ENCODE data around the gene NOP53. TPM values are rescaled to one million over a fixed set of nuclear protein-coding genes. Genes with fewer than 3 reads are reported as not detected.
"Not testable (repeated sequence)": the region's sequence is repeated elsewhere in the genome, so short reads cannot be mapped to it uniquely, and the experiment has no call there.

NOP53 gene
- total and polyA plus RNA-seq, 7 donors, result 304 to 682 (median 560) TPM

DNA sequence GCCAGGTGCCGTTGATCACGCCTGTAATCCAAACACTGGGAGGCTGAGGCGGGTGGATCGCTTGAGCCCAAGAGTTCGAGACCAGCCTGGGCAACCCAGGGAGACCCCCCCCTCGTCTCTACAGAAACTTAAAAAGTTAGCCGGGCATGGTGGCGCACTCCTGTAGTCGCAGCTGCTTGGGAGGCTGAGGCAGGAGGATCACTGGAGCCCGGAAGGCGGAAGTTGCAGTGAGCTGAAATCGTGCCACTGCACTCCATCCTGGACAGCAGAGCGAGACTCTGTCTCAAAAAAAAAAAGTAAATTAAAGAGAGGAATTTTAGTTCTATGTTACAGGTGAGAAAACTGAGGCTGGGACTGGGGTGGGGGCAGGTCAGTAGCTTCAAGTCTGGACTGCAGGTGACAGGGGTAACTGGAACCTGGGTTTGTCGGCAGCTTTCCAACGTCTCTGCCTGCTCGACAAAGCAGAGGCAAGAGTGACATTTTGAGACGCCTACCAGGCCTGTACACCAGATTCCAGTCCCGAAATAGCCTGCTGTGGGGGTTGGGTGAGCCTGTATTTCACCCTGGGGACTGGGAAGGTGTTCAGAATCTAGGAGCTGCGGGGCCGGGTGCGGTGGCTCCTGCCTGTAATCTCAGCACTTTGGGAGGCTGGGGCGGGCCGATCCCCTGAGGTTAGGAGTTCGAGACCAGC lies 34.3 kb downstream of the NOP53 start:
- peak overlapping the region; percentile 96 to 100 (median 97) for H3K27ac ChIP-seq
- TF ChIP-seq, protein P1, sequence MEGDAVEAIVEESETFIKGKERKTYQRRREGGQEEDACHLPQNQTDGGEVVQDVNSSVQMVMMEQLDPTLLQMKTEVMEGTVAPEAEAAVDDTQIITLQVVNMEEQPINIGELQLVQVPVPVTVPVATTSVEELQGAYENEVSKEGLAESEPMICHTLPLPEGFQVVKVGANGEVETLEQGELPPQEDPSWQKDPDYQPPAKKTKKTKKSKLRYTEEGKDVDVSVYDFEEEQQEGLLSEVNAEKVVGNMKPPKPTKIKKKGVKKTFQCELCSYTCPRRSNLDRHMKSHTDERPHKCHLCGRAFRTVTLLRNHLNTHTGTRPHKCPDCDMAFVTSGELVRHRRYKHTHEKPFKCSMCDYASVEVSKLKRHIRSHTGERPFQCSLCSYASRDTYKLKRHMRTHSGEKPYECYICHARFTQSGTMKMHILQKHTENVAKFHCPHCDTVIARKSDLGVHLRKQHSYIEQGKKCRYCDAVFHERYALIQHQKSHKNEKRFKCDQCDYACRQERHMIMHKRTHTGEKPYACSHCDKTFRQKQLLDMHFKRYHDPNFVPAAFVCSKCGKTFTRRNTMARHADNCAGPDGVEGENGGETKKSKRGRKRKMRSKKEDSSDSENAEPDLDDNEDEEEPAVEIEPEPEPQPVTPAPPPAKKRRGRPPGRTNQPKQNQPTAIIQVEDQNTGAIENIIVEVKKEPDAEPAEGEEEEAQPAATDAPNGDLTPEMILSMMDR (IDR thresholded peaks at IDR 0.05), result no peak
- TF ChIP-seq EP300 (IDR thresholded peaks at IDR 0.05), result peak in 3 of 4 donors; percentile 37 to 80 (median 74)
- TF ChIP-seq POLR2AphosphoS5 (IDR thresholded peaks at IDR 0.05), result peak; percentile 69 to 91 (median 89)
- peak; percentile 23 to 75 for TF ChIP-seq POLR2A (IDR thresholded peaks at IDR 0.05)
- DNase-seq, result peak; percentile 90
- peaks cover 0 to 55% (median 49%) of the 10 kb centered on the region in 4 donors for H3K4me1 ChIP-seq
- peaks cover 5 to 36% (median 24%) of the 10 kb centered on the region in 4 donors for H3K36me3 ChIP-seq
- H3K4me3 ChIP-seq, result peak overlapping the region; percentile 85 to 97 (median 90)
- 12 to 55% methylated on average over 24 of the region's 24 CpGs for WGBS, 2 donors
- H3K9me3 ChIP-seq, result no peaks in the 10 kb centered on the region
- H3K27me3 ChIP-seq, result no peaks in the 10 kb centered on the region
- intact Hi-C loops (cut with DNase I), result loop anchor here (2.0 to 5.0 kb wide), 2 partner anchors 35 to 67 kb away; partner anchors contain the start of genes EHD2 and NOP53

DNA sequence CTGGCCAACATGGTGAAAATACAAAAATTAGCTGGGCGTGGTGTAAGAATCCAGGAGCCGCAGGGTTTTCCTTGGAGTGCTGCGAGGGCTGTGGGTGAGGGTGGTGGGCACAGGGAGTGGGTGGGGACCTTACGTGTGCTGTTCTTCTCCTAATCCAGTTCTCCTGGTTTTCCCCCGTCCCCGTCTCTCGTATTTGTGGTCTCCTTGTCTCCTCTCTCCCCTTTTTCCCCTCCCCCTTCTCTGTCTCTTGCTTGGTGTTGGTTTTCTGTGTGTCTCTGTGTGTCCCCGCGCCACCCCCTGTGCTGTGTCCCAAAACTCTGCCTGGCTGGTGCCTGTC lies 34.8 kb downstream of the NOP53 start:
- peak overlapping the region; percentile 85 to 97 (median 90) for H3K4me3 ChIP-seq
- intact Hi-C loops (cut with DNase I), result loop anchor here (5.0 kb wide), 1 partner anchor 68 kb away; the partner anchor contains the start of gene EHD2
- WGBS, 2 donors, result 38 to 72% methylated on average over 9 of the region's 9 CpGs
- H3K27ac ChIP-seq, result peak overlapping the region; percentile 96 to 100 (median 97)
- peaks cover 6 to 42% (median 29%) of the 10 kb centered on the region in 4 donors for H3K36me3 ChIP-seq
- H3K9me3 ChIP-seq, result no peaks in the 10 kb centered on the region
- DNase-seq, result no peak
- peaks cover 0 to 55% (median 49%) of the 10 kb centered on the region in 4 donors for H3K4me1 ChIP-seq
- TF ChIP-seq POLR2A (IDR thresholded peaks at IDR 0.05), result no peak
- TF ChIP-seq, protein P1 (IDR thresholded peaks at IDR 0.05), result no peak
- no peak for TF ChIP-seq POLR2AphosphoS5 (IDR thresholded peaks at IDR 0.05)
- TF ChIP-seq EP300 (IDR thresholded peaks at IDR 0.05), result no peak
- H3K27me3 ChIP-seq, result no peaks in the 10 kb centered on the region

DNA sequence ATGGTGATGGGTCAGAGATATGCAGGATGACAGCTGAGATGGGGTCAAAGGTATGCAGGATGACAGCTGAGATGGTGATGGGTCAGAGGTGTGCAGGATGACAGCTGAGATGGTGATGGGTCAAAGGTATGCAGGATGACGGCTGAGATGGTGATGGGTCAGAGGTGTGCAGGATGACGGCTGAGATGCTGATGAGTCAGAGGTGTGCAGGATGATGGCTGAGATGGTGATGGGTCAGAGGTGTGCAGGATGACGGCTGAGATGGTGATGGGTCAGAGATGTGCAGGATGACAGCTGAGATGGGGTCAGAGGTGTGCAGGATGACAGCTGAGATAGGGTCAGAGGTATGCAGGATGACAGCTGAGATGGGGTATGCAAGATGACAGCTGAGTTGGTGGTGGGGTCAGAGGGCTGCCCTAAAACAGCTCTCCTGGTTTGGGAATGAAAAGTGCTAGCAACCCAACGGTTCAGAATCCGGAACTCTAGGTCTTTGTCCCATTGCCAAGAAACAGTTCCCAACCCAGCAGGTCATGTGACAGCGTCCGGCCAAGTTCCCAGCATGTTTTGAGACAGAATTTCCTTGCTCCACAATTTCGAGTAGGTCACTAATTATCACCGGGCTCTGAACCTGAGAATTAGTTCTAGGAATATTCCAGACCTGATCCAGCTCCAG lies 36.4 kb downstream of the NOP53 start:
- intact Hi-C loops (cut with DNase I), result loop anchor here (5.0 kb wide), 1 partner anchor 69 kb away; the partner anchor contains the start of gene EHD2
- Histone ChIP-seq H3K4me3 (peak overlapping the region in 2 of 4 donors; percentile 85 to 89), H3K27me3 (no peaks in the 10 kb centered on the region), H3K36me3 (peaks cover 16 to 57% (median 39%) of the 10 kb centered on the region in 4 donors), H3K27ac (peak overlapping the region; percentile 96 to 100 (median 97)), H3K4me1 (peaks cover 0 to 55% (median 49%) of the 10 kb centered on the region in 4 donors), H3K9me3 (no peaks in the 10 kb centered on the region)
- TF ChIP-seq EP300 (IDR thresholded peaks at IDR 0.05) (no peak), POLR2AphosphoS5 (IDR thresholded peaks at IDR 0.05) (peak in 1 of 4 donors; percentile 49)
- WGBS, 2 donors, result 28 to 60% methylated on average over 9 of the region's 9 CpGs
- peak; percentile 86 for DNase-seq

DNA sequence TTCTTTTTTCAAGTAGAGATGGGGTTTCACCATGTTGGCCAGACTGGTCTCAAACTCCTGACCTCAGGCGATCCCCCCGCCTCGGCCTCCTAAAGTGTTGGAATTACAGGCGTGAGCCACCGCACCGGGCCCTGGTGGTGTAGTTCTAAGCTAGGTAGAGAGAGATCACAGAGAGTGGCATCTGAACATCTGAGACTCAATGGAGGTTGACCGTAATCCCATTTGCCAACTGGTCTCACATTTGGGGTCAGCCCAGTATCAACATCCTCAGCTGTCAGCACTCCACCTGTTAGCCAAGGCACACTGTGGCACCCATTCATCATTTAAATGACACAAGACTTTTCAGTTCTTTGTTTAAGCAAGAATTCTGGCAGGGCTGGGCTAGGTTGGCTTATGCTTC lies 41.2 kb downstream of the NOP53 start:
- H3K4me1 ChIP-seq, result peaks cover 0 to 35% (median 26%) of the 10 kb centered on the region in 4 donors
- peak overlapping the region in 2 of 4 donors; percentile 26 for H3K27ac ChIP-seq
- TF ChIP-seq POLR2A (IDR thresholded peaks at IDR 0.05) (no peak), POLR2AphosphoS5 (IDR thresholded peaks at IDR 0.05) (no peak), EP300 (IDR thresholded peaks at IDR 0.05) (no peak)
- TF ChIP-seq, protein P1 (IDR thresholded peaks at IDR 0.05), result no peak
- no peaks in the 10 kb centered on the region for H3K9me3 ChIP-seq
- intact Hi-C loops (cut with DNase I), result no loop called here
- no peak overlapping the region for H3K4me3 ChIP-seq
- peaks cover 16 to 59% (median 35%) of the 10 kb centered on the region in 4 donors for H3K36me3 ChIP-seq
- H3K27me3 ChIP-seq, result no peaks in the 10 kb centered on the region
- no peak for DNase-seq
- 94 to 95% methylated on average over 7 of the region's 7 CpGs for WGBS, 2 donors

DNA sequence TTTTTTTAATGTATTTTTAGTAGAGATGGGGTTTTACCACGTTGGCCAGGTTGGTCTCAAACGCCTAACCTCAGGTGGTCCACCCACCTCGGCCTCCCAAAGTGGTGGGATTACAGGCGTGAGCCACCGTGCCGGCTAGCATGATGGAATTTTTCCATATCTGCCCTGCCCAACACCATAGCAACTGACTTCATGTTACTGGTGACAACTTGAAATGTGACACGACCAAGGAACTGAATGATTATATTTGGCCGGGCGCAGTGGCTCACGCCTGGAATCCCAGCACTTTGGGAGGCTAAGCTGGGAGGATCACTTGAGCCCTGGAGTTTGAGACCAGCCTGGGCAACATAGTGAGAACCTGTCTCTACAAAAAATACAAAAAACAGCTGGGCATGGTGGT lies 42.0 kb downstream of the NOP53 start:
- H3K4me1 ChIP-seq, result peaks cover 0 to 28% (median 19%) of the 10 kb centered on the region in 4 donors
- peaks cover 16 to 55% (median 34%) of the 10 kb centered on the region in 4 donors for H3K36me3 ChIP-seq
- H3K27me3 ChIP-seq; DNase-seq; H3K9me3 ChIP-seq; intact Hi-C loops (cut with DNase I); H3K4me3 ChIP-seq: not testable (repeated sequence)
- H3K27ac ChIP-seq, result peak overlapping the region in 3 of 4 donors; percentile 18 to 36 (median 26)
- WGBS, 2 donors, result 85 to 91% methylated on average over 10 of the region's 10 CpGs

DNA sequence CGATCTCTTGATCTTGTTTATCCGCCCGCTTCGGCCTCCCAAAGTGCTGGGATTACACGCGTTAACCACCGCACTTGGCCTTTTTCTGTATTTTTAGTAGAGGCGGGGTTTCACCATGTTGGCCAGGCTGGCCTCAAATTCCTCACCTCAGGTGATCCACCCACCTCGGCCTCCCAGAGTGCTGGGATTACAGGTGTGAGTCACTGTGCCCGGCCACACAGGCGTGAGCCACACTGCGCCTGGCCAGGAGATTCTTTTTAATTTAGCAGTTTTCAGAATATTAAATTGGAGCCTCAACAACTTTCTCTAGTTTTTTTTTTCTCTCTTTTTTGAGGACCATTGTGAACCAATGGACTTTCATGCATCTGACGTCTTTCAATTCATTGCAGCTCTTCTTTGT lies 44.5 kb downstream of the NOP53 start:
- WGBS, 2 donors, result 87 to 88% methylated on average over 13 of the region's 13 CpGs
- not testable (repeated sequence) for DNase-seq

More for the DNA sequence above, 44.5 kb downstream of the NOP53 start:
- H3K4me3 ChIP-seq; H3K9me3 ChIP-seq; intact Hi-C loops (cut with DNase I); H3K27ac ChIP-seq; H3K27me3 ChIP-seq: not testable (repeated sequence)
- Histone ChIP-seq H3K36me3 (peaks cover 16 to 32% (median 18%) of the 10 kb centered on the region in 4 donors), H3K4me1 (peaks cover 0 to 15% (median 9%) of the 10 kb centered on the region in 4 donors)

Data from sigmoid colon (tissue), 7 donors.